ENCODE results near the gene EIF4E1B.

The EIF4E1B gene

DNA sequence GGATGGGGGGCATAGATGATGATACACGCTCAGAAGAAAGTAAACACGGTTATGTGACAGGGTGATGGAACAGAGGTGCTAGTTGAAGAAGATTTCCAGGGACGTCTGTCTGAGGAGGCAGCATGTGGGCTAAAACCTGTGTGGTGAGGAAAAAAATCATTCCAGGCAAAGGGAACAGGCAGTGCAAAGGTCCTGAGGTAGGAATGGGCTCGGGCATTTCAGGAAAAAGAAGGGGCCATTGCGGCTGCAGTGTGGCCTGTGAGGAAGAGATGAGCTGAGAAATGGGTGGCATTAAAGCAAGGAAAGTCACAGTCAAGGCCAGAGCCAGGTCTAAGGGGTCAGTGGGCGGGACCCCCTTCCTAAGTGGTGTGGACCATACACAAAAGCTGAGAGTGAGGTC lies 35.0 kb downstream of the EIF4E1B start:
- DNase-seq: no peak

DNA sequence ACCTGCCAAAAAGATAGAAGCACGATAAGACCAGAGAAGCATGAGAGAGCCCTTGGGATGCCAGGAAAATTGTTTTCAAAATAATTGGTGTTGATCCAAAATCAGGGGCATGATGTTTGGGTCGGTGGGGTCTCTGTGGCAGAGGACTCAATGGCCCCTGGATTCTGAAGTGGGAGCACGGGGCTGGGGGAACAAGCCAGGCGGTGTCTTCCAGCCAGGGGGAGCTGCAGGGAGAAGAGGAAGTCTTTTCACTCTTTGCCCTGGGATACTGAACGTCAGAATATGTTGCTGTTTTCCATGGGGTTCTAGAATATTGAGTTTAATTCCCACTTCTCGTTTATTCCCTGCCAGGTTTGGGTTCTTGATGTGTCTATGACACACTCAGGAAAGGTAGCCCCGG lies 37.2 kb downstream of the EIF4E1B start:
- DNase-seq: no peak

DNA sequence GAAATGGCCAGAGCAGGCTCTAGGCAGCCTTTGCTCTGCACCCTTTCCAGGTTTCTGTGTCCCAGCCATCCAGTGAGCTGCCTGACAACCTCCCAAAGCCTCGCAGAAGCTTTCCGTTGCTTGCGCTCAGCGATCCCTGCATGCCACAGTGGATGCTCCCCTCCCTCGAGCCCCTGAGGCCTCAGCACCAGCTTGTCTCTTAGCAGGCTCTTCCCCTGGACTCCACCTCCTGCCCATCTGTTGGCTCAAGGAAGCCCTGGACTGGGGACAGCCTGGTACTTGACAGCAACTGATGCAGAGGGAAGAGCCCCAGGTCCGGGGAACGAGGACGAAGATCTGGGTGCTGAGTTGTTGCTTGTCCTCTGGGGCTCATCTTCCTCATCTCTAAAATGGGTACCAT lies 40.0 kb downstream of the EIF4E1B start:
- DNase-seq: no peak

- no peak for DNase-seq
Measured at GRCh38 chr5:176671399-176671798, 40.9 kb downstream of the EIF4E1B start.

GRCh38 chr5:176671890-176672747 lies 41.6 kb downstream of the EIF4E1B start:
- no peak for DNase-seq

DNA sequence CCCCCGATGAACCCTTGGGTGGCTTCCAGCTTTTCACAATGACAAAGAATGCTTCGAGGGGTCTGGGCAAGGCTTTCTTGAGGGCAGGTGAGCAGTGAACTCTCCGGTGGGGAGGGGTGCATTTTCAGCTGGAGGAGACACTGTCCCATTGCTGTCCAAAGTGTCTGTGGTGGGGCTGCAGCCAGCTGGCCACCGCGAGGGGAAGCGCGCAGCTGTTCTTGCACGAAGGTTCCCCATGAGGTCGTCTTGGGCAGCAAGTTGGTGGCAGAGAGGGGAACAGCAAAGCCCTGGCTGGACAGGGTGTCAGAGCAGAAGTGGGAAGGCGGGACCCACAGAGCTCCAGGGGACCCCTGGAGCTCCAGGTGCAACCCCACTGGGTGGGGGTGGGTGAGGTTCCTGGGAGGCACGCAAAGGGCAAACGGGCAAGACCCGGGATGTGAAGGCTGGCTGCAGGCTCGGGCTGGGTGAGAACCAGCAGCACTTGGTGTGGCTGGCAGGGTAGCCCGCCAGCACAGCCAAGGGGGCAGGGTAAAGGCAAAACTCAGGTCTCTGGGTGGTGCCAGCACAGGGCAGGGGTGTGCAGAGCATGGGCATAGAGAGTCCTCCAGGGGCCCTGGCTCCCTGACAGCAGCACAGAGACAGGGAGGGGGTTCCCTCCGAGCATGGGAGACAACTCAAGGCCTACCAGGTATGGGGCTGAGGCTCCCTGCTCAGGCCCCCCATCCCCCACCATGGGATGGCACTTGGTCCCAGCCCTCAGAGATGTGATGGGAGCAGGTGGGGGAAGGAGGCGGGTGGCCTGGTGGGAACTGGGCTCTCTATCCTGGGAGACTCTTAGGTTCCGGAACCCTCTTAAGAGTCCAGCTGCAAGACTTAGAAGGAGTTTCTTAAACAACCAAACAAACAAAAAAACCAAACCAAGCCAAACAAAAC lies 43.4 kb downstream of the EIF4E1B start:
- no peak for DNase-seq

DNA sequence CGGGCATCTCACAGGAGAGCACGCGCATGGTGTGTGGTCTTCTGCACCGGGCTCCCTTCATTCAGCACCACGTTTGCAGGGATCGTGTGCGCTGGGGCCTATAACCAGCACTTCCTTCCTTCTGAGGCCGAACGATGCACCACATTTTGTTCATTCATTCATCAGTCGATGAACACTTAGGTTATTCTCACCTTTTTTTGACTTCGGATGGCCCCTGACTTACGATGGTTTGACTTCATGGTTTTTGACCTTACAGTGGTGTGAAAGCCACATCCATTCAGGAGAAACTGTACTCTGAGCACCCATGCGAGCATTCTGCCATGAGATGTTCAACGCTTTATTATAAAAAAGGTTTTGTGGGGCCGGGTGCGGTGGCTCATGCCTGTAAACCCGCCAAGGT lies 44.3 kb downstream of the EIF4E1B start:
- DNase-seq: no peak

DNA sequence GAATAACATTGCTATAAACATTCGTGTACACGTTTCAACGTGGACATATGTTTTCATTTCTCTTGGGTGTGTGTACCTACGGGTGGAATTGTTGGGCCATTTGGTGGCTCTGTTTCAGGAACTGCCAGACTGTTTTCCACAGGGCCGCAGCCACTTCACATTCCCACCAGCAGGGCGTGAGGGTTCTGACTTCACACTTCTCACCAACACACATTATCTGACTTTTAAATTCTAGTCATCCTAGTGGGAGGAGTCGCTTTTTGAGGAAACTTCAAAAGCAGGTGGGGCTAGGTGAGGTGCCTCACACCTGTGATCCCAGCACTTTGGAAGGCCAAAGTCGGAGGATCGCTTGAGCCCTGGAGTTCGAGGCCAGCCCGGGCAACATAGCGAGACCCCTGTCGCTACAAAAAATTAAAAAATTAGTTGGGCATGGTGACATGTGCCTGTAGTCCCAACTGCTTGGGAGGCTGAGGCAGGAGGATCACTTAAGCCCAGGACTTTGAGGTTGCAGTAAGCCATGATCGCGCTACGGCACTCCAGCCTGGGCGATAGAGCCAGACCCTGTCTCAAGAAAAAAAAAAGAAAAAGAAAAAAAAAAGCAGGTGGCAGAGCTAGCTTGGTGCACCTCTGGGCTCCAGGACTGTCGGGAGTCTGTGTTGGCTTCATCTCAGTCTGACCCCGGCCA lies 45.3 kb downstream of the EIF4E1B start:
- DNase-seq: peak; percentile 2

GRCh38 chr5:176676361-176676824 lies 45.9 kb downstream of the EIF4E1B start:
- DNase-seq: no peak

DNA sequence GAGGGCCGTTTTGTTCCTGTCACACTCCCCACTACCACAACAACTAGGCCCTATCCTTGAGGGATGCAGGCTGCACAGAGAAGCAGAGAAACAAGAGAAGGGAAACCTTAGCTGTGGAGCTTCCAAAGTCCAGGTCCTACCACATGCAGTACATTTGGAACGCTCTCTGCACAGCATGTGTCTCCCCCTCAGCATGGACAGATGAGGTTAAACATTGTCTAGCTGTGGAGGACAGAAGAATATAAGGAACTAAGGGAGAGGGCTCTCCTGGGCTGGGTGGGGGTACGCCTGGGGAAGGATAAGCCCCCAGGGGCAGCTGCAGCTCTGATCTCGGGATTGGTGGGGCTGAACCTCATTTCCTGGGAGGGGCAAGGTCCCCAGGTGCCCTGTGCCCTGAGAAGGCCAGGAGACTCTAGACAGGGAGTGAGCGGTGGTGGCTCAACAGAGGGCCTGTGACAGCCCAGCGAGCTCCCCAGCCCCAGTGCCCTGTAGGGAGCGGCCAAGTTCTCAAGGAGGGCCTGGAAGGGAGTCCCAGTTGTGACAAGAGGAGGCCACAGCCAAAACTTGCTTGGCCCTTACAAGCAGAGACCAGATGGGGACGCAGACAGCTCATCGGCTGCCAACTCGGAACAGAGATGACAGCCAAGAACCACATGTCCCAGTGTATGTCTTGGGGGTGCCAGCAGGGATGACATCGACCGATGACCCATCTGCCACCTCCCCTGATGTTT lies 46.9 kb downstream of the EIF4E1B start:
- no peak for DNase-seq

- DNase-seq: no peak
Measured at GRCh38 chr5:176678584-176678983, 48.1 kb downstream of the EIF4E1B start.

DNA sequence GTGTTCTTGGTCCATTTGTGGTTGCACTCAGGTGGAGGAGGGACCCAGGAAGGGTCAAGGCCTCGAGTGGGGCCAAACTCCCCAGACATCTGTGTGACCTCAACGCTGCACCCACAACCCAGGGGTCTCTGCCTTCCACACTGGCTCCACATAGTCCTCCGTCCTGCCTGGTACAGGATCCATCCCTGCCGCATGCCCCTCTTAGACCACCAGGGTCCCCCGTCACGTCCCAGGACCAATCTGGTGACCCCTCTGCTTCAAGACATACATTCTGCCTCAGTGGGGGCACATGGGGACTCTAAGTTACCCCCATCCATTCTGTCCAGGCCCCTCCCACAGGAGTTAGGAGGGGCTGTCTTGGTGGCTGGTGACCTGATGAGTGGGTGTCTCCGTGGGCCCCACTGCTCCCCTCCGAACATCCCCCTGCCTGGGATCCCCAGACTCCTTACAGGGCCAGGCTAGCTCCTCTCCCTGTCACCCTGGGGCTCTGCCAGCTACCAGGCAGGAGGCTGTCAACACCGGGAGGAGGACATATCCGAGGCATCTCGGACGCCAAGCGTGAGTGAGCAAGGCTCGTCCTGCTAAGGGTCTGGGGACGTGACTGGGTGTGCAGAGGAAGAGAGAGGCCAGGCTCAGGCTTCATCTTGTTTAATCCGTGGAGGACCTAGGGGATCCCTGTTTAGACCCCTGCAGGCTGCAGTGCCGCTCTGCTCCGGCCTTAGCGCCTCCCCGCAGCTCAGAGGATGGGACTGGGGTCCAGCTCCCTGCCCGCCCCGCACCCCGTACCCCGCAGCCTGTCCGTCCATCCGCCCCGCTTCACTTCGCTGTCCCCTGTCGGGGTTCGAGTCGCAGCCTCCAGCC lies 49.1 kb downstream of the EIF4E1B start:
- no peak for DNase-seq

- no peak for DNase-seq
Measured at GRCh38 chr5:176680226-176680563, 49.7 kb downstream of the EIF4E1B start.

DNA sequence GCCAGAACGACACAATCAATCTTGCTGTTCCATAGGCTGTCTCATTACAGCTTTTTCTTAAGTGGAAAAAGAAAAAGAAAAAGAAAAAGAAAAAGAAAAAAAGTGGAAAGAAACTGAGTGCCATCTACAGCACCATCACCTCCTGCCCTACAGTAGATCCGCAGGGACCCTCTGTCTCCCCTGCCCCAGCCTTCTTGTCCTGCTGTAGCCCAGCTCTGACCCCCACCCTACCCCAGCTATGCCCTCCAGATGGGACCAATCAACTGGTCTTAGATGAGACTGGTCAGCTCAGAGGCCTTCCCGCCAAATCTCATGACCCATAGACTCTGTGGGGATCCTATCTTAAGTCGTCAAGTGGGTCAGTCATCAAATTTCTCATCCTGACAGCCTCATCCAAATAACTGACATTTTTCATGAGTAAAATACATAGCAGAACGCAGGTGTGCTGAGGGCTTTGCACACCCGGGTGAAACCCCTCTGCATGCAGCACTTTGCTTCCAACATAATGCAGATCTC lies 51.6 kb downstream of the EIF4E1B start:
- DNase-seq: no peak

DNA sequence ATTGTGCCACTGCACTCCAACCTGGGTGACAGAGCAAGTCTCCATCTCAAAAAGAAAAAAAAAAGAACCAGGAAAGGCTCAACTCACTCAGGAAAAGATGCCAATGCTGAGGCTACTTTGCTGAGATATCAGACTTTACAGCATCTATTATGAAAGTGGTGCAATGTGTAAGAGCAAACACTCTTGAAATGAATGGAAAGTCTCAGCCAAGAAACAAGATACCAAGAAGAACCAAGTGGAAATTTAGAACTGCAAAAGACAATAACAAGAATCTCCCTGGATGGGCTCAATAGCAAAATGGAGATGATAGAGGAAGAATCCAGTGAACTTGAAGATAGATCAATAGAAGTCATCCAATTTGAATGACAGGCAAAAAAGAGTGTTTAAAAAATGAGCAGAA lies 54.5 kb downstream of the EIF4E1B start:
- DNase-seq: no peak

DNA sequence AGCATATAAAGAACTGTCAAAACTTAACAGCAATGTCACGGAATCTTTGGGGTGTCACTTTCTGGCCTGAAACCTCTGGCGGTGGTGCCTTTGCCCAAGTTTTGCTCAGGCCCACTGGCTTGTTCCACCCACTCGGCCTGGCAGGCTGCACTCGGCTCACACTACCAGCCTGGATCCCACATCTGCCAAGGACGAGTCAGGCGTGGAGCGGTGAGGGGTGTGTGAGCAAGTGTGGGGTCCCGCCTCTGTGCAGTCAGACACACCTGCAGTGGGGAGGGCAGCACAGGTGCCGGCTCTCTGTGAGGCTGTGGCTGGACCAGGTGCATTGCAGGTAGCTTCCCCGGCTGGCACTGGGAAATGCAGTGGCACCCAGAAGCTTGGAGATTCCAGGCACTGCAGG lies 56.8 kb downstream of the EIF4E1B start:
- no peak for DNase-seq

DNA sequence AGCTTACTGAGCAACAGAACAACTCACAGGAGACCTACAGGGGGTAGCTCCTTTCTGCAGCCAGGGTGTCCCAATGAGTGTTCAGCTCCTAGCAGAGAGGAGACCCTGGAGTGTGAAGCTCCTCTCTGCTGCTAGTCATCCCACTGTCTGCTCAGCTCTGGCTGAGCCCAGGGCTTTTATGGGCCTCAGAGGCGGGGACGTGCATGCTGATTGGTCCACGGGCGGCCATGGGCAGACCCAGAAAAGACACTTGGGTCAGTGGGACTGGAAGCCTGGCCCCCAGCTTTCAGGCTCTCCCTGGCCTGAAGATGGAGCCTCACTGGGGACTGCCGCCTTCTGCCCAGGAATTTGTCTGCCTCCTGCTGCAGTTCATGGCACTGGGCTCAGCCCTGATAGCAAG lies 57.4 kb downstream of the EIF4E1B start:
- no peak for DNase-seq

- DNase-seq: no peak
Measured at GRCh38 chr5:176690911-176691310, 60.4 kb downstream of the EIF4E1B start.

DNA sequence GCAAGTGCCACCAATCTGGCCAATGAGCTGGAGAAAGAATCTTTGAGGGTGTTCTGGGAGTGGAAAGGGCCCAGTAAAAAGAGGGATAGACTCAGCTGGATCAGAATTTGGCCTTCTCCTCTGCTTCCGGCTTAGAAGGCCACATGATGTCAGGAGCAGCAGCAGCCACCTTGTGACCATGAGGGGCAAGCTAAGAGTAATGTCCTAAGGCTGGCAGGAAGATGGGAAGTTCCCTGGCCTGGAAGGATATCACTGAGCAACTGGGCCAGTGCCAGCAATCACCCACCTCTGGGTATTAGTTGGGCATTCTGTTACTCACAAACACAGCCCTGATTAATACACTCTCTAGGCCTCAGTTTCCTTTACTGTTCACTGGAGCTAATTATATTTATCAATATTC lies 61.0 kb downstream of the EIF4E1B start:
- no peak for DNase-seq

DNA sequence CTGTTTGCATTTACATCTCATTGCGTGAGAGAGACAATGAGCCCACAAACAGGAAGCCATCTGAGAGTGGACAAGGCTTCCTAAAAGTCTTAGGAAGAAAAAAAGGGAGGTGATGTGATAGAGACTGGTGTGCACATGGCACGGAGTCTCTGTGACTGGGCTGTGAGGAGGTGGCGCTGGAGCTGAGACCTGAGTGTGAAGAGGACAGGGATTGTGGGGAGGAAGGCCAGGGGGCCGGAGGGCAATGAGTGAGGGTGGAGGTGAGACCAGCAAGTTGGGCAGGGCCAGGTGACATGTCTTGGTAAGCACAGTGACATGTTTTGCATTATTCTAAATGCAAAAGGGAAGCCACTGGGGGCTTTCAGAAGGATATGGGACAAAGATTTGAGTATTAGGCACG lies 61.9 kb downstream of the EIF4E1B start:
- DNase-seq: no peak

GRCh38 chr5:176692839-176693476 lies 62.5 kb downstream of the EIF4E1B start:
- no peak for DNase-seq

Data from kidney glomerular epithelial cell (primary cell).